NCI-H446 (cell line): ENCODE results near the gene UBL4A.

Experiments
- DNase-seq, 2 experiments: peaks; one replicate each; lab custom pipeline; 2025; lab: John Stamatoyannopoulos, UW

The UBL4A gene

DNA sequence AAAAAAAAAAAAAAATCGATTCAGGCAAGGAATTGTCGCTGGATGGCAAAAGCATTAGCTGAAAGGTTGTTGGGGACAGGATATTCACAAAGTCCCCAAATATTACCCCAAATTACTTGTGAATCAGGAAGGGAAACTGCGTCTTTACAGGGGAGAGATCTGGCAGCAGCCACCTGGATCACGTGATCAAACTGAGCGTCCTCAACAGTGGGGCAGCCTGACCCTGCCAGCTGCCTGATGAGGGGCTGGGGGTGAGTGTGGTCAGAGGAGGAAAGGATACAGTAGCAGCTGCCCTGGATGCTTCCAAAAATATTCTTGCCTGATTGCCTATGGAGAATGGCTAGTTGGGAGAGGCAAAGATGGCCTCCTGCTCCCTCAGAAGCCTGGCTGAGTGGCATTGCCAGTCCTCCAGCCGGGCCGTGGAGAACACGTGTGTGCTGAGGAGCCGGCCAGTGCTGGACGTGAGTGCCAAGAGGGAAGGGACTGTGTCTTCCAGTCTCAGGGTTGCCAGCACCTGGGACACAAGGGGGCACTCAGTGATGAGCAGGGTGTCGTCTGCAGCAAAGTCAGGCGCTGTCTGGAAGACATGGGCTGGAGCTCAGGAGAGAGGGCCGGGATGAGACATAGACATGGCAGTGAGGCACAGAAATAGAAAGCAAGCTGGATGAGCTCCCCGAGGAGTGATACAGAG lies 4.4 kb downstream of the UBL4A start:
- no peak for DNase-seq

DNA sequence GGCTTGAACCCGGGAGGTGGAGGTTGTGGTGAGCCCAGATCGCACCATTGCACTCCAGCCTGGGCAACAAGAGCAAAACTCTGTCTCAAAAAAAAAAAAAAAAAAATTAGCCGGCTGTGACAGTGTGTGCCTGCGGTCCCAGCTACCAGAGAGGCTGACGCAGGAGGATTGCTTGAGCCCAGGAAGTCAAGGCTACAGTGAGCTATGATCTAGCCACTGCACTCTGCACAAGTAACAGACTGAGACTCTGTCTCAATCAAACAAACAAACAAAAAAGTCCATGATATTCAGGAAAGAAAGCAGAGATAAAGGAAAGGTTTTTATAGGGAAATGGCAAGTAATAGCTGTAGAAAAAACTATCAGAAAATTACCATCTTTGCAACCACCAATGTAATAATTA lies 5.2 kb downstream of the UBL4A start:
- no peak for DNase-seq

DNA sequence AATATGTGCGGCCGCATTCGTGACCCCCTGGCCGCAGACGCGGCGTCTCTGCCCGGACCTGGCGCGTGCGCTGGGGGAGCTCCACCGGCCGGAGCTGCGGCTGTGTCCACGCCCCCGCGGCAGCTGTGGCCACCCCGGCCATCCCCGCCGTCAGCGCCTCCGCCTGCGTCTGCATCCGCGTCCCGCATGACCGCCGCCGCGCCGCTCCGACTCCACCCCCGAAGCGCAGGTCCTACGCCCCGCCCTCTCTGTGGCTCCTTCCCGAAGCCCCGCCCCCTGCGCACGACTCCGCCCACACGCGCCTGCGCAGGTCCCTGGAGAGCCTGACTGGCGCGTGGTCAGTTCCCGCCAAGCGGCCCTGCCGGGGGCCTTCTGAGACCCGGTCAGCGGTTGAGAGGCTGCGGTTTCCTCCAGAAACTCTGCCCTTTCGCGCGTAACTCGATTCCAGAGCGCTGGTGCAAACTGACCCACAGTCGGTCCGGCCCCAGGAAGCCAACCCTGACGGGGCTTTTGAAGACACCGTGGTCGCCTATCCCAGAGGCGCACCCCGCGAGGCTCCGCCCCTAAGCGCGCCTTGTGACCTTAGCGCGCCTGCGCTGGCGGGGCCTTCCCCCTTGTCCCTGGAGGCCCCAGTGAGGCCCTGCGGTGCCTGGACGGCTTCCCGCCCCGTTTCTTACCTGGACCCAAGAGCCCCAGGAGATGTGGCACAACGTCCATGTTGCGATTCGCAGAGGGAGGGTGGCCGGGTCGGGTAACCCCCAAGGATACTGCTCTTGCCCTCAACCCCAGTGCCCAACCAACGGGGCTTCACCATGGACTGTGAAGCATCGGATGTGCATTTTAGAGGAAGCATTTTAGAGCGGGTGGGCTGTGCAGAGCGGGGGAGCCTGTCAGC lies 7.4 kb downstream of the UBL4A start, which contains the start of gene LAGE3:
LAGE3 (minus strand) TSS at position 554 of the 895 bp plus-strand sequence; CDS start at position 188, 366 bp downstream.
- peak; percentile 26 to 90 for DNase-seq

DNA sequence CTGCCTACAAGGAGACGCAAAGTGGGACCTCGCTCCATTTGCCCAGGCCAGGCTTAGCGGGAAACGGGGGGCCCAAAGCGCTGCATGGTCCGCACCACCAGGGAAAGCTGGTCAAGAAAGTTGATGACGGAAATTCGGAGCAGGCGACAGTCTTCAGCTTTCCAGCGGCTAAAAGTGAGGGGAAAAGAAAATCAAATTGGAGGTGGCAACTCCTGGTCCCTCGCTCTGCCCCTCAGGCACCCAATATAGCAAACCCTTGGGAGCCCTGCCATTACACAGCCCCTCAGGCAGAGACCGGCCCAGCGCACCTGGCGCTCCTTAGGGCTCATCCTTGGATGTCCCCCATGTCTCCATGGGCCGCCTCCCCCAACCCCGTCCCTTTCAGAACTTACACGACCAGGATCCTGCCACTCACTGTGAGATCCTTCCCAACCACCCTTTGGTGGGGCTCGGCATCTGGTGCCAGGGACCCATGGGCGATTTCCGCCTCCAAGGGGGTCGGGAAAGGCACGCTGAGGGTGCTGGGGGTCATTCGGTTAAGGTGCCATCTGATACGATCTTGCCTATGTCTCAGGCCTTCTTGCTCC lies 8.4 kb downstream of the UBL4A start:
- no peak for DNase-seq

DNA sequence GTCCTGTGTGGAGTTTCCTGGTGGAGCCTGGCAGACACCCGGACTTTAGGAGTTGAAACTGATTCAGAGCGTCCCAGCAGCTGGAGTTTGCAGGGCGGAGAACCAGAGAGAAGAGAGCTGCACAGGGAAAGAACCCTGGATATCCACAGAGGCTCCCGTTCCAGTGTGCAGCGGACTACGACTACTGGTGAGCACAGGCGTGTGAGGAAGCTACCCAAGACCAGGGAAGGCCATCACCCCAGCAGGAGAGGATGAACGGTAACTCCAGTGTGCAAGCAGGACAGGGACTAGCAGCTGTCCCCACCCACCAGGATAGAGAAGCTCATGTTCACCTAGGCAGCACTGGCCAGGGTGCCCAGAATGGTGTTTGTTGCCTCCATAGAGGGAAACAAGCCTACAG lies 9.6 kb downstream of the UBL4A start:
- no peak for DNase-seq

DNA sequence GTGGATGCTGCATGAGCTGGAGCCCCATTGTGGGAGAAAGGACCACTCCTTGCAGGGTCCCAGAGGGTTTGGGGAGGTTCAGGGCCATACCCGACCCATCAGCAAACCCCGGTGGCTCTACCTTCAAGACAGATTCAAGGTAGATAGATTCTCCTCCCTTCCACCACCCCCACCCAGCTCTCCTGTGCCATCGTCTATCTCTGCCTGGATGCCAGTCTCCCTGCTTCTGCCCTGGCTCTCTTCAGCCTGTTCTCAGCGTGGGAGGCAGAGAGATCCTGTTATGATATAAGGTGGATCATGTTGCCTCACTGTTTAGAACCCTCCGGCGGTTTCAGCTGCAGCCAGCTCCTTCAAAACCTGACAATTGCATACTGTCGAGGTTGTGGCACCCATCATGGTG lies 12.7 kb downstream of the UBL4A start:
- no peak for DNase-seq

DNA sequence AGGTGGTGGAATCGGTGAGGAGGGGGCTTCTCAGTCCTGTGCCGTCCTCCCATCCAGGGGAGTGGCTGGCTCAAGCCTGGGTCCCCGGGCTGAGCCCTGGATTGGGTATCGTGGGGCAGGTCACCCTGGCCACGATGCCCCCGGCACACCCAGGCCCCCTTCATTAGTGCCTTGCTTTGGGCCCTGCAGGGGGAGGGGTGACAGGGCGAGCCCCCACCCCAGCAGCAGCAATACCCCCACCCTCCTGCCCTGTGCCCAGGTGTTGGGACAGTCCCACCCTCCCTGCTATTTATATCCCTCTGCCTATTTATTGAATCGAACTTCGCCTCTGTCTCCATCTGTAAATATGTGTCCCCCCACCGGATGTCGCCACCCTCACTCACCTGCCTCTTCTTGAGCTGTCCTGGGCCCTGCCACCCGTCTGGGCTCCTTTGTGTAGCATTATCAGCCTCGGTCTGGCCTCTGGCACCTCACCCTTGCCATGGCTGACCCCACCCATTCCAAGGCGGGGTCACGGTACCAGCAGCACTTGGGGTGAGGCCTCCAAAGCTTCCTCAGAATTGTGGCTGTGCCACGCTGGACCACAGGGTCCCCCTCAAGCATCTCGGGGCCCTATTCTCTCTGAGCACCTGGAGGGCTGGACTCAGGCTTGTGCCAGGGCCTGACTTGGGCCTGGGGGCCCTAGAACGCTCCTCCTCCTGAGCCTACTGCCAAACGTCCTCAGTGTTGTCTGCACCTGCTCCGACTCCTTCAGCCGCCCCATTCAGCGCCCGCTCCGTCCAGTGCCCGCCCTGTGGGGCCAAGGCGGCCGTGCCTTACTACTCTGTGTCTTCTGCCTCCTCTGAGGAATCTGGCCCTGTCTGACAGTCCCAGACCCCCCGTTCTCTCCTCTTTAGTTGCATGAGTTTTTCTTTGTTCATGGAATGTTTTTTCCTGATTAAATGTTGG lies 13.5 kb downstream of the UBL4A start:
- DNase-seq: no peak

DNA sequence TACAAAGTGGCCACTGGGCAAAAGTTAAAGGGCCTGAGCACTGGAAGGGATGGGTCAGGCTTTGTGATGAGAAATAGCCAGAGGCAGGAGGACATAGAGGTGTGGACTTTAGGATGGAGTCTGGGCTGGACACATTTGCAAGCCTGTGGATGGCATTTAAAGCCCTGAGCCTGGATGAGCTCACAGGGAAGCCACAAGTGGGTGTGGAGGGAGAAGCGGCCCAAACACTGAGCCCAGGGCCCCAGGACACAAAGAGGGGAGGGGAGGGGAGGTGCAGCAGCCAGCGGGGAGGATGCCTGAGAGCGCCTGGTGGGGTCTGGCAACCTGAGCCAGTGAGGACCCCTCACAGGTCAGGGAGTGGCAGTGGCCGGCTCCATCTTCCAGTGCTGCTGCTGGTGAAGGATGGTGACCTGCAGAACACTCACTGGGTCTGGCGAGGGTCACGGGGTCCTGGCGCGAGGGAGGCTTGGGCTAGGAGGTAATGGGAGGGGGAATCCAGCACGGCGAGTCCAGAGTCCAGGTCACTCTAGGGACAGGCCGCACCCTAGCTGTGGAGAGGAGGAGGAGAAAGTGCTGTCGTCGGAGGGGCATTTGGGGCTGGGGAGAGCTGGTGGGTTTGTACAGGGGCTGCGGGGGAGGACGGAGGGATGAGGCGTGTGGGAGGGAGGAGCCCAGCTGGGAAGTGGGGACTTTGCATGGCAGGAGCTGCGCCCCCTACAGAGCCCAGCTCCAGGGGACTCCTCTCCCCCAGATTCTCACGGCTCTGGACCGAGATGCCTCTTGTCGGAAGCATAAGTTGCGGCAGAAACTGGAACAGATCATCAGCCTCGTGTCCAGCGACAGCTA lies 14.4 kb downstream of the UBL4A start:
- no peak for DNase-seq

DNA sequence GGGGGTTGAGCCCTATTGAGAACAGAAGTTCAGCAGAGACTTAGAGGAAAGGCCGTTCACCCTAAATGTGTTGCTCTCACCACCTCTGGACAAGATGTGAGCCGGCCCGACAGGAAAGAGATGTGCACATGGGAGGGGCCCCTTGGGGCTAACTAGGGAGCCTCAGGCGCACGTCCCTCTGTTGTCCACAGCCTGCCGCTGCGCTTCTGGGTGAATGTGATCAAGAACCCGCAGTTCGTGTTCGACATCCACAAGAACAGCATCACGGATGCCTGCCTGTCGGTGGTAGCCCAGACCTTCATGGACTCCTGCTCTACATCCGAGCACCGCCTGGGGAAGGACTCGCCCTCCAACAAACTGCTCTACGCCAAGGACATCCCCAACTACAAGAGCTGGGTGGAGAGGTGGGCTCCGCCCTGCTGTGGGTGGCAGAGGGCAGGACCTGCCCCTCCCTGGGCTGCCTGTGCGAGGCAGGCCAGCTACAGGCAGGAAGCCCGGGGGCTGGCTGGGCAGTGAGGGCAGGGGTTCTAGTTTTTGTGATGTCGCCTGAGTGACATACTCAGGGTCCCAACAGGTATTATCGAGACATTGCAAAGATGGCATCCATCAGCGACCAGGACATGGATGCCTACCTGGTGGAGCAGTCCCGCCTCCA lies 15.4 kb downstream of the UBL4A start:
- DNase-seq: no peak

DNA sequence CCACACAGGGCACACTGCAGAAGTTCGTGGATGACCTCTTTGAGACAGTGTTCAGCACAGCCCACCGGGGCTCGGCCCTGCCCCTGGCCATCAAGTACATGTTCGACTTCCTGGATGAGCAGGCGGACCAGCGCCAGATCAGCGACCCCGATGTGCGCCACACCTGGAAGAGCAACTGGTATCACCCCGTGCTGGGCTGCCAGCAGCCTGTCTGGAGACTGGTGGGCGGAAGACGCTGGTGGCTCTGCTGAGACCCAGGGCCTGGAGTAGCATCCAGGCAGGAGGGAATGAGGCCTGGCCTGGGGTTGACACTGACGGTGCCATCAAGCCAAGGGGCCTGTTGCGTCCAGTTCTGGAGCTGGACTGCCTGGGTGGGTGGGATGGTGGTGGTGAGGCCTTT lies 16.0 kb downstream of the UBL4A start:
- no peak for DNase-seq

DNA sequence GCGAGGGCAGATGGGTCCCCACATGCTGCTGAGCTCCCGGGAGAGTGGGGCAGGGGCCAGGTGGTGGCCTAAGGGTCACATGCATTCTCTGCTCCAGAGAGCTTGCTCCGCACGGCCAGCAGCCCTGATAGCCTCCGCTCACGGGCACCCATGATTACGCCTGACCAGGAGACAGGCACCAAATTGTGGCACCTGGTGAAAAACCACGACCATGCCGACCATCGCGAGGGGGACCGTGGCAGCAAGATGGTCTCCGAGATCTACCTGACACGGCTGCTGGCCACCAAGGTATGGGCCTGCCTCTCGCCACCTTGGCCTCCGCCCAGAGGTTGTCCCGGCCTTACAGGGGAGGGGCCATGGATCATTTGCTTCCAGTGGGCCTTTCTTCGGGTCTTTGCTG lies 16.5 kb downstream of the UBL4A start:
- no peak for DNase-seq

DNA sequence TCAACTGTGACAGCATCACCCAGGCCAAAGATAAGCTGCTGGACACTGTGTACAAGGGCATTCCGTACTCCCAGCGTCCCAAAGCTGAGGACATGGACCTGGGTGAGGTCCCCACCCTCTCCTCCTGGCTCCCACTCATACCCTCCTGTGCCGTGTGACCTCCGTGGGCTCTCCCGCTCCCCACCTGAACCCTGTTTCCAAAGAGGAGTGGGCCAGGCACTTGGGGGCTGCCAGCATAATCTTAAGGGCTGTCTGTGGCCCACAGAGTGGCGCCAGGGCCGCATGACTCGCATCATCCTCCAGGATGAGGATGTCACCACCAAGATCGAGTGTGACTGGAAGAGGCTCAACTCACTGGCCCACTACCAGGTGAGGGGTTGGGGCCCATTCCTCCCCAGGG lies 17.3 kb downstream of the UBL4A start:
- no peak for DNase-seq

DNA sequence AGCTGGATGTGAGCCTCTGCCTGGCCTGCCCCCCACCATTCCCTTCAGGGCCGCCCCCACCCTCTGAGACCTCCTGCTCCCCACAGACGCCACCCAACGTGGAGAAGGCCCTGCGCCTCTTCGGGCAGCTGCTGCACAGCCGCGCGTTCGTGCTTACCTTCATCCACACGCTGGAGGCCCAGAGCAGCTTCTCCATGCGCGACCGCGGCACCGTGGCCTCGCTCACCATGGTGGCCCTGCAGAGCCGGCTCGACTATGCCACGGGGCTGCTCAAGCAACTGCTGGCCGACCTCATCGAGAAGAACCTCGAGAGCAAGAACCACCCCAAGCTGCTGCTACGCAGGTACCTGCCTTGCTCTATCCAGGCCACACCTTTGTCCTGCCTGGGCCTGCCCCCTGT lies 18.2 kb downstream of the UBL4A start:
- DNase-seq: no peak

DNA sequence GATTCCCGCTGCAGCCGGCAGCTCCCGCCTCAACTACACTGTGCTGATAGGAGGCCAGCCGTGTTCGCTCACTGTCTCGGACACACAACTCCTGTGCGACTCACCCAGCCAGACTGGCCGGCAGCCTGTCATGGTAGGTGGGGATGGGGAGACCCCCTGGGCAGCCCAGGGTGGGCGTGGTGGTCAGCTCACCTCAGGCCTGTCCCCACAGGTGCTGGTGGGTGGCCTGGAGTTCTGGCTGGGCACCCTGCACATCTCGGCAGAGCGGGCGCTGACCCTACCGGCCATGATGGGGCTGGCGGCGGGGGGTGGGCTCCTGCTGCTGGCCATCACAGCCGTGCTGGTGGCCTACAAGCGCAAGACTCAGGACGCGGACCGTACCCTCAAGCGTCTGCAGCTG lies 18.9 kb downstream of the UBL4A start:
- DNase-seq: no peak

DNA sequence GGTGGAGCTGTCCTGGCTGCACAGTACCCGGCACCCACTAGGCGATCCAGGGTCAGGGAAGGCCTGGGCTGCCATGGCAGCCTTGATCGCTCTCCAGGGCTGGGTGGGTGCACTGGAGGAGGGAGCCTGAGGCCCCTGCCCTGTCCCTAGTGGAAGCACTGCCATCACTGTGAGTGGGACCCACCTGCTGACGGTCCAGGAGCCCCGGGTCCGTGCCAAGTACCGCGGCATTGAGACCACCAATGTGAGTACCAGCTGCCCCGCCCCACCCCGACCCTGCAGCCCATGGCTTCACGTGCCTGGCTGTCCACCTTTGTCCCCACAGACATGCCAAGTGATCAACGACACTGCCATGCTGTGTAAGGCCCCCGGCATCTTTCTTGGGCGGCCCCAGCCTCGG lies 19.5 kb downstream of the UBL4A start:
- no peak for DNase-seq

DNA sequence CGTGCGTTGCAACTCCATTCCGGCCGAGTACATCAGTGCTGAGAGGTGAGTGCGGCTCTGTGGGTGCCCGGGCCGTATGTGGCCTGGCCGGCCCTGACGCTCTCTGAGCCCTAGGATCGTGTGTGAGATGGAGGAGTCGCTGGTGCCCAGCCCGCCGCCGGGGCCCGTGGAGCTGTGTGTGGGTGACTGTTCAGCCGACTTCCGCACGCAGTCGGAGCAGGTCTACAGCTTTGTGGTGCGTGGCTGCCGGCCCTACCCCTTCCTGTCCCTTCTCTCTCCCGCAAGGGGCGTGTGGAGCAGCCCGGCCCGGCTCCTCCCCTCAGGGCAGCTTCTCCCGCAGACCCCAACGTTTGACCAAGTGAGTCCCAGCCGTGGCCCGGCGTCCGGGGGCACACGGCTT lies 20.4 kb downstream of the UBL4A start:
- no peak for DNase-seq

DNA sequence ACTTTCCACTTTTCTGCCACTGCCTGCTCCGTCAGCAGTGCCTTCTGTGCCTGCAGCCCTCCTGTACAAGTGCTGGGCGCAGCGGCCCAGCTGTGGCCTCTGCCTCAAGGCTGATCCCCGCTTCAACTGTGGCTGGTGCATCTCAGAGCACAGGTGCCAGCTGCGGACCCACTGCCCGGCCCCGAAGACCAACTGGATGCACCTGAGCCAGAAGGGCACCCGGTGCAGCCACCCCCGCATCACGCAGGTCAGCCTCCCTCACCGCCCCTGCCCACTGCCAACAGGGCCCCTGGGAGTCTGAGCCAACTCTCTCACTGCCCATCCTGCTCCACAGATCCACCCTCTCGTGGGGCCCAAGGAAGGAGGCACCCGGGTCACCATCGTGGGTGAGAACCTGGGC lies 20.8 kb downstream of the UBL4A start:
- DNase-seq: no peak

DNA sequence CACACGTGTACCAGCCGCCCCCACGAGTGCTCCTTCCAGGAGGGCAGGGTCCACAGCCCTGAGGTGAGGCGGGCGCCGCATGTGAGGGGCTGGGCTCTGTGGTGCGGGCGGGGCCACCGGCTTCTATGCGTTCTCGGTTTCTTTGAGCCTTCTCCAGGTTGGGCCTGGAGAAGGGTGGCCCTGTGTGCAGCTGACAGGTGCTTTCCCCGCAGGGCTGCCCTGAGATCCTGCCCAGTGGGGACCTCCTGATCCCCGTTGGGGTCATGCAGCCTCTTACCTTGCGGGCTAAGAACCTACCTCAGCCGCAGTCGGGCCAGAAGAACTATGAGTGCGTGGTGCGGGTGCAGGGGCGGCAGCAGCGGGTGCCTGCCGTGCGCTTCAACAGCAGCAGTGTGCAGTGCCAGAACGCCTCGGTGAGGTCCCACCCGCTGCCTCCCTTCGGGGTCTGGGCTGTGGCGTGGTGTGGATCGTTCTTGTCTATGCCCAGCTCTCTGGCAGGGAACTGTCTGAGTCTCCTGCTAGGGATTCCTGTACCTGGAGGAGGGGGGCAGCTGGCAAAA lies 21.5 kb downstream of the UBL4A start:
- no peak for DNase-seq

DNA sequence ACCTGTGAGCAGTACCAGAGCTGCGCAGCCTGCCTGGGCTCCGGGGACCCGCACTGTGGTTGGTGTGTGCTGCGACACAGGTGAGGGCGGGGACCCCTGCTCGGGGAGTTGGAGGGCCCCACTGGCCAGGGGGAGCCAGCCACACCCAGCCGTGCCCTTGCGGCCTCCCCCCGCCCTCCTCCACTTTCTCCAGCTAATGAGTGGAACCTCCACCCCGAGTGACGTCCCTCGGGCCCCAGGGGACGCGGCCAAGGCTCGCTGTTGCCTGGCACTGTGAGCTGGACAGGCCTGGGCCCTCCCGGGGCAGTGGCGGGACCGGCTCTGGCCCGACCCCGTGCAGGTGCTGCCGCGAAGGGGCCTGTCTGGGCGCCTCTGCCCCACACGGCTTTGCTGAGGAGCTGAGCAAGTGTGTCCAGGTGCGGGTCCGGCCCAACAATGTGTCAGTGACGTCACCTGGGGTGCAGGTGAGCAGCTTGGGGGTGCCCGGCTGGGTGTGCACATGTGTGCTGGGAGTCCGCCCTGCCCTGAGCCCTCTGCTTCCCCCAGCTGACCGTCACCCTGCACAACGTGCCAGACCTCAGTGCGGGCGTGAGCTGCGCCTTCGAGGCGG lies 22.7 kb downstream of the UBL4A start:
- no peak for DNase-seq

DNA sequence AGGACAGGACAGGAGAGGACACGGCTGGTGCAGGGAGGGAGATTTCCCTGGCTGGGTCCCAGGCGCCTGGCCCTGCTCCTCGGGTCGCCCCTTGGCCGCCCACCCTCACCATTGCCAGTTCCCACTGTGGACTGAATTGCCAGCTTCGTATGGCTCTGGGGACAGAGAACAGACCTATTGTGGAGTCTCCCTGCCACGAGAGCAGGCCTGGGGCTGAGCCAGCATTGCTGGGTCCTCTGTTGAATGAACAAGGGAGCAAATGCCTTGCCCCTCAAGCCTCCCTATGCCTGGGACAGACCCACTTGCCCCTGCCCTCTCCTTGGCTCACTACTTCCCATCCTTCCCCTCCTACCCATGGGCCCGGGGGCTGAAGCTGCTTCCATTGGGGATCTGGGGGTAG lies 24.0 kb downstream of the UBL4A start:
- no peak for DNase-seq
